Measurements from ENCODE around the gene SMARCB1.
"Not testable (repeated sequence)": the region's sequence is repeated elsewhere in the genome, so short reads cannot be mapped to it uniquely, and the experiment has no call there.

SMARCB1 gene

DNA sequence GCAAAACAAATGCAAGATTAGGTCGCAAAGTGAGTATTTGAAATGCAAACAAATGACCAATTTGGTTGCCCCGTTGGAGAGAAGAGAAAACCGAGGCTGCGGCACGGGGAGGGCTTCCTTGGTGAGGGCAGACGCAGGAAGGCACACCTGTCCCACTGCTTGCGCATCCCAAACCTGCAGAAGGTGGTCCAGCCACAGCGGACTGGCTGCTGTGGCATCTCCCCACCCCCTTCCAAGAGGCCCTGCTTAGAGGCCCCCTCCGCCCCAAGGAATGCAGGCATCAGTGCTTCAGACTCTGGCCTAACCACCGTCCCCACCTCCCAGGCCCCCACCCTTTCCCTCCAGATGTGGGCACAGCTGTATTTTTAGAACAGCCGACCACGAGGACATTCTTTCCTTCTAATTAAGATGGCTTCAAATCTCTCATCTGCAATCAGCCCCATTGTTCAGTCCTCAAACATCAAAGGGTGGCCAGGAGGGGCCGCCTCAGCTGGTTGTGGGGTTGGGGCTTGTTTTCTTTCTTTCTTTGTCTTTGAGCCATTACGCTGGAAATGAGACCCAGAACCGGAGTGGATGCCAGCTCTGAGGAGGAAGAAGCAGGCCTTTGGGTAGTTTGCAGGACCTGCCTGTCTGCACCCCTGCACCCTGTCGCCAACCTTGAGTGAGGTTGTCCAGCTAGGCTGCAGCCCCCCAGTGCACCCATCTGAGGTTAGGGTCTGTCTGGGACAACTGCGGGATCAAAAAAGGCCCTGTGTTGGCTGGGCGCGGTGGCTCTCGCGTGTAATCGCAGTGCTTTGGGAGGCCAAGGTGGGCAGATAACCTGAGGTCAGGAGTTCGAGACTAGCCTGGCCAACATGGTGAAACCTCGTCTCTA is 61.5 kb downstream of the SMARCB1 start:
- DNase-seq: no peak

DNA sequence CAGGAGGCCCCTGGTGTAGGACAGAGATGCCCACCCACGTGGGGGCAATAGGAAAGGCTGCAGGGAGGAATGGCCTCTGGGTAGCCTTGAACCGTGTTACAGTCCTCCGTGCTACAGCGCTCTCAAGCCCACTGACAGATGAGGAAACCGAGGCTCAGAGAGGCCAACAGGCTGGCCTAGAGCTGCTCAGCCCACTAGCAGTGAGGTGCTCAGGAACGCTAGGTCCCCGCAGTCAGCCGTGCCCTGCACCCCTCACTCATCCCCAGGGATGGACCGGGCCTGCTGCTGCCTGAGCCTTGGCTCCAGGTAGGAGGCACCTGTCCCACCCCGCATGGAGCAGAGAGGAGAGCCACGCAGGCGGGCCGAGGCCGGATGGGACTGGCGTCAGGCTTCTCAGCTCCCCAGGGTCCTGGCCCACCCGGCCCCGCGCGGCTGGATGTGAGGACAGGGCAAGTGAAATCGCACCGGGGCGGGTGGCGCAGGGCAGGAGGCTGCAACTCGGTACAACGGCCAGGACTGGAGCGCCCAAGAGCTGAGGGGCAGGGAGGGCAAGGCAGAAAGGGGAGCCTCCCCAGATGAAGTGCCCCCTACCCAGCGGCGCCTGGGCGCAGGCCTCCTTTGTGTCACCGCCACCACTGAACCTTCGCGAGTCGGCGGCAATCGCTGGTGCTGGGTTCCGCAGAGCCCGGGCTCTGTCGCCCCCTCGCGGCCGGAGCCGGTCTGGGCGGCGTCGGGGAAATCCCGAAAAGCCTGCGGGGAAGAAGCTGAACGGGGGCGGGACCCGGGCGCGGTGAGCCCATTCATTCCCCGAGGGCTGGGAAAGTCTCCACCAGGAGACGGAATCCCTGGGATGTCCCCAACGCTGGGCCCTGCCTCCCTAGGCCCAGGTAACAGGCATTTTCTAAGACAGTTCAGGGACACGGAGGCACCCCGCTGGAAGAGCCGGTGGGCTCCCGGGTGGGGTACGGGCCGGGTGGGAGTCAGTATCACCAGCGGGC is 62.5 kb downstream of the SMARCB1 start:
- DNase-seq: peak; percentile 67 to 89

DNA sequence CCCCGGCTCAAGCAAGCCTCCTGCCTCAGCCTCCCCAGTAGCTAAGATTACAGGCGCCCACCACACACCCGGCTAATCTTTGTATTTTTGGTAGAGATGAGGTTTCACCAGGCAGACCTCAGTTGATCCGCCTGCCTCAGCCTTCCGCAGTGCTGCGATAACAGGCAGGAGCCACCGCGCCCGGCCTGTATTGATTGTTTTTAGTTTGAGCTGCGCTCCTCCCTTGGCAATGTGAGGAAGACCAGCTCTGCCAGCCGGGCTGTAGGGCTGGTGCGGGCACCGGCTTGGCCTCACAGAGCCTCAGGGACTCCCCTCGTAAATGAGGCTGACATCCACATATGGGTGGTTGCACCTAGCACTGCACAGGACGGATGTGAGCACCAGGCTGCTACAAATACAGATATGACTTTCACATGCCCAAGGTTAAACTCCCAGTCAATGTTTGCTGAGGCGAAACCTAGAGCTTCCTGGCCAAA is 63.4 kb downstream of the SMARCB1 start:
- DNase-seq: no peak

DNA sequence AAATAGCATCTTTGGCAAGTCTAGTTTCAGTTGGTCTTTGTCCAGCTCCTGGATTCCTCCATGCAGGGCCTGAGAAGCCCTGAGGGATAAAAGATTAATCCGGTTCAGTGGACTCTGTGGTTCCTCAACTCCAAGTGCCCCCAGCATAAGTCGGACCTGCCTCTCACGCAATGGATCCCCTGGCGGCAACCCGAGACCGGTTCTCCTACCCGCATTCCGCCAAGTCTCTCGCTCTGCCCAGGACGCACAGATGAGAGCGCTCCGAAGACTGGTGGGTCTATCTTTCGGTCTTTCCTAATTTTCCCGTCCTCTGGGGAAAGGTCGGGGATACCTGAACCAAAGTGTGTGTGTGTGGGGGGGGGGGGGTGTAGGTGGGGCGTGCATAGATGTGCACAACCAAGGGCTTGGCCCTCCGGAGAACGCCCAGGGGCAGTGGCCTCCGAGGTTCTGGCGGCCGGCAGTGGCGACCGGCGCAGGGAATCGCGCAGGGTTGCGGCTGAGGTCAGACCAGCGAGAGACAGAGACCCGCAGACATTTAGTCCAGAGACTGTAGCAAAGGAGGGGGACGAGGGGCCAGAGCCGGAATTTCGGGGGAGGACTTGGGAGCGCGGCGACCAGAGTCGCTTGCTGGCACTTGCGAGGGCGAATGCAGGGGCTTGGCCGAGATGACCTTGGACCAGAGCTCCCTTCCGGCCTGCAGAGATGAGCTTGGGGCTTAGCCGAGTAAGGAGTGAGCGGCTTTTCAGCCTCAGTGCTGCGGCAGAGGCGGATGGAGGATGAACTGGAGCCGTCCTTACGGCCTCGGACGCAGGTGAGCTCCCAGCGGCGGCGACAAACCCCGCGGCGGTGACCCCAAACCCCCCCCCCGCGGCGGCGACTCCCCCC is 70.2 kb downstream of the SMARCB1 start:
- no peak for DNase-seq

DNA sequence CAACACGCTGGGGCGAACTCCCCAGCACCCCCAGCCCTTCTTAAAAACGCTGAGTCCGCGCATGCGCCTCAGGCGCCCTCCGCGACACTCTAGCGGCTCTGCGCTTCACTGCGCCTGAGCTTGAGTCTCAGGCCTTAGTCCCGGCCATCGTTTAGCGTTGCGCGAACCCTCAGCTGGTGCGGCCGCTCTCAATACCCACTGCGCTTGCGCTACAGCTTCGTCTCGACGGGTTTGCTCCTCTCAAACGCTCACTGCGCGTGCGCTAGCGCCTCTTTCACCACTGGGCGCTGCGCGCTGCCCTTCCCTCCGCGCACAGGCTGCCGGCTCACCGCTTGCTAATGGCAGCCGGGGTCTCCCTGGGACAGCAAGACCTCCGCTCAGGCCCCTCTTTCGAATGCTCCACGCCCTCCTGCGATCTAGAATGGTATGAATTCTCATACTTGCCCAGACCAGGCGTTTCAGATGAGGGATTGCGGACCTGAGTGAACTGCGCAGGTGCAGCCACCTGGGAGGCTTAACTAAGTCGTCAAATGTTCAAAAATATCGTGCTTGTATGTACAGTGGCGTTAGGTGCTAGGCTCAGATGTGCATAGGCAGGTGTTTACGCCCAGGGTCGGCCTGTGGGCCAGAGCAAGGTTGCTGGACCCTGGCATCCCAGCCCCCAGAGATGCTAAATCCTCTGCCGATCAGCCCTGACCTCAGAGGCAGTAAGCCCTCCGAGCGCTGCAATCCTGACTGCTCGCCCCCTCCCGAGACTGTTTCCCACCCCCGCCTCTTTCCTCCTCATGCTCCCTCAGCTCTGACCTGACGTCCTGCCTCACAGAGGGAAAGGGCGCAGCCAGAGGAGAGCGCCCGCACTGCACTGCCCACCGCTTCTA is 71.1 kb downstream of the SMARCB1 start, which contains the start of gene SLC2A11:
SLC2A11 (plus strand) TSS at position 270 of the 878 bp plus-strand sequence; CDS start at position 395, 125 bp downstream.
- peak; percentile 97 to 99 for DNase-seq

DNA sequence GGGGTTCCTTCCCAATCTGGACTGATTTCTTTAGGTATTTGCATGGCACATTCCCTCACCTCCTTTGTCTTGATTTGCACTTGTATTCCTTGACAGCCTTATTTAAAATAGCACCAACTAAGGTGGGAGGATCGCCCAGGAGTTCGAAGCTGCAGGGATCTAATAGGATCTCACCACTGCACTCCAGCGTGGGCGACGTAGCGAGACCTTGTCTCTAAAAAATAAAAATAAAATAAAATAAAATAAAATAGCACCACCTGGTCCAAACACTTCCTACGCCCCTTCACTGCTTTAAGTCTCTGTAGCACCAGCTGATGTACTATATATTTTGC is 71.7 kb downstream of the SMARCB1 start:
- no peak for DNase-seq

DNA sequence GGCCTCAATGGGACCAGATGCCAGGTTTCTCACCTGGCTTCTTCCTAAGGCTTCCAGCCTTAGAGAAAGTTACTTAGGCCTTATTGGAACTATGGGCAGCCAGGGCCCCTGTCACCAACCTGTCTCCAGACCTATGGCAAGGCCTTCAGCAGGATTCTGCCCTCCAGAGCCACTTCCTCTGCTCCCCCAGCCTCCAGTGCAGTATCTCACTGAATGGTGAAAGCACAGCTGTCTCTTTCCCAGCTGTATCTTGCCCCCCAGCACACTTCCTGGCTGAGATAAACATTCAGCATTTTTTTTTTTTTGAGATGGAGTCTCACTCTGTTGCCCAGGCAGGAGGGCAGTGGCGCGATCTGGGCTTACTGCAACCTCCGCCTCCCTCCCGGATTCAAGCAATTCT is 72.4 kb downstream of the SMARCB1 start:
- DNase-seq: no peak

DNA sequence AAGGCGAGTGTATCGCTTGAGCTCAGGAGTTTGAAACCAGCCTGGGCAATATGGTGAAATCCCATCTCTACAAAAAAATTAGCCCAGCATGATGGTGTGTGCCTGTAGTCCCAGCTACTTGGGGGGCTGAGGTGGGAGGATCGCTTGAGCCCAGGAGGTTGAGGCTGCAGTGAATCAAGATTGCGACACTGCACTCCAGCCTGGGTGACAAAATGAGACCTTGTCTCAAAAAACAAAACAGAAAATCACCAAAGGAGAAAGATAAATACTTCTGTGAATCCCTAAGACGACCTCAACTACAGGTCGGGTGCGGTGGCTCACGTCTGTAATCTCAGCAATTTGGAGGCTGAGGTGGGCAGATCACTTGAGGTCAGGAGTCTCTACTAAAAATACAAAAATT is 73.4 kb downstream of the SMARCB1 start:
- not testable (repeated sequence) for DNase-seq

DNA sequence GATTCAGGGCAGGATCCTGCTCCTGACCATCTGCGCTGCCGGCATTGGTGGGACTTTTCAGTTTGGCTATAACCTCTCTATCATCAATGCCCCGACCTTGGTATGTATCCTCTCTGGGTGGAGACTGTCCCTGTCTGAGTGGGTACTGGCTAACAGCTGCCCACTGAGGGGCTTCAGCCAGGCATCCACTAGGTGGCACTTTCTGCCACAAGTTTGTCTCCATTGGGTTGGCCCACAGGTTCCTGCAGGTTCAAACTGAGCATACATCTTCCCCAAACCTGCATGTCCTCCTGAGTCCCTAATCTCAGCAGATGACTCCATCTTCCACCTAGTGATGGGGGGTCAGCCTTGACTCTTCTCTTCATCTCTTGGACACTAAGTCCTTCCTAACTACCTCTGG is 75.3 kb downstream of the SMARCB1 start:
- peak; percentile 7 to 70 for DNase-seq

DNA sequence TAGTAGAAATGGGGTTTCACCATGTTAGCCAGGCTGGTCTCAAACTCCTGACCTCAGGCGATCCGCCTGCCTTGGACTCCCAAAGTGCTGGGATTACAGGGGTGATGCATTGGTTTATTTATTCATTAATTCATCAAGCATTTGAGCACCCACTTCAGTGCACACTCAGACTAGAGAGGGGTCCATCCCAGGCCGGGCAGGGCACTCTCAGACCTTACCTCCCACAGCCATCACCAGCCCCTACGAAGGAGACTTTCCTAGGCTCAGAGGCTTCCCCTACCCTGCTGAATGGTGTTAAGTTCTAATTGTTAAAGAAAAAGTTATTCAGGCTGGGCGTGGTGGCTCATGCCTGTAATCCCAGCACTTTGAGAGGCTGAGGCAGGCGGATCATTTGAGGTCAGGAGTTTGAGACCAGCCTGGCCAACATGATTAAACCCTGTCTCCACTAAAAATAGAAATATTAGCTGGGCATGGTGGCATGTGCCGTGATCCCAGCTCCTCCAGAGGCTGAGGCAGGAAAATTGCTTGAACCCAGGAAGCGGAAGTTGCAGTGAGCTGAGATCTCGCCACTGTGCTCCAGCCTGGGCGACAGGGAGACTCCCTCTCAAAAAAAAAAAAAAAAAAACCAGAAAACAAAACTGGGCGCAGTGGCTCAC is 77.9 kb downstream of the SMARCB1 start:
- not testable (repeated sequence) for DNase-seq

DNA sequence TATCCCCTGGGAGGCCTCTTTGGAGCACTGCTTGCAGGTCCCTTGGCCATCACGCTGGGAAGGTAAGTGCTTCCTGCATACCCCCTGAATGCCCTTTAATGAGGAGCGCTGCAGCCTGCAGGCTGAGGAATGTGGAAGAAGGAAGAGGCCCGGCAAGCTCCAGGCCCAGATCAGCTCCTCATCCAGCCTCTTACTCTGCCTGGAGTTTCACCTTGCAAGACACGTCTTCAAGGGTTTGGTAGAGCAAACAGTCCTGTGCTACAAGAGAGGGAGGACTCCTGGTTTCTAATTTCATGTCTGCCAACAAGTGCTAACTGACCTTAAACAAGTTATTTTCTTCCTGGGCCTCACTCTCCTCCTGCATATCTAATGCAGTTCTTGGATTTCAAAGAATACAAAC is 81.8 kb downstream of the SMARCB1 start:
- no peak for DNase-seq

DNA sequence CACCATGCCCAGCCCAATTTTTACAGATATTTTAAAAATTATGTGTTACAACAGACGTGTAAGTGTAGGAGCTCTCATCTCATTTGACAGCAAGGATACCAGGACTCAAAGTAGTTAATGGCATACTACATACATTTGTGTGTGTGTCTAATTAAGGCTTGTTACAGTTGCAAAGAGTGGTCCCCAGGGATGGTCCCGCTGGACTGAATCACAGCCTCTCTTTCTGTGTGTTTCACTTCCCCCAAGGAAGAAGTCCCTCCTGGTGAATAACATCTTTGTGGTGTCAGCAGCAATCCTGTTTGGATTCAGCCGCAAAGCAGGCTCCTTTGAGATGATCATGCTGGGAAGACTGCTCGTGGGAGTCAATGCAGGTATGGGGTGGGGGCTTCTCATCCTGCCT is 88.1 kb downstream of the SMARCB1 start:
- DNase-seq: no peak

DNA sequence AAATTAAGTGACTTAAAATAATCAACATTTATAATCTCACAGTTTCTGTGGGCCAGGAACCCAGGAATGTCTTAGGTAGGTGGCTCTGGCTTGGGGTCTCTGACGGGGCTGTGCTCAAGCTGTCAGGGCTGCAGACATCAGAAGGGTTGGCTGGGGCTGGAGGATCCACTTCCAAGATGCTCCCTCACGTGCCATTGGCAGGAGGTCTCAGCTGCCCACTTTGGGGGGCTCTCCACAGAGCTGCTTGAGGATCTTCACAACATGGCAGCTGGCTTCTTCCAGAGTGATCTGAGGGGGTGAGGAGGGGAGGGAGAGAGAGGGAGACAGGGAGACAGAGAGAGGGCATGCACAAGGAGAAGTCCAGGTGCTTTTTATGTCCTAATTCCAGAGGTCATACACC is 89.0 kb downstream of the SMARCB1 start:
- DNase-seq: no peak

DNA sequence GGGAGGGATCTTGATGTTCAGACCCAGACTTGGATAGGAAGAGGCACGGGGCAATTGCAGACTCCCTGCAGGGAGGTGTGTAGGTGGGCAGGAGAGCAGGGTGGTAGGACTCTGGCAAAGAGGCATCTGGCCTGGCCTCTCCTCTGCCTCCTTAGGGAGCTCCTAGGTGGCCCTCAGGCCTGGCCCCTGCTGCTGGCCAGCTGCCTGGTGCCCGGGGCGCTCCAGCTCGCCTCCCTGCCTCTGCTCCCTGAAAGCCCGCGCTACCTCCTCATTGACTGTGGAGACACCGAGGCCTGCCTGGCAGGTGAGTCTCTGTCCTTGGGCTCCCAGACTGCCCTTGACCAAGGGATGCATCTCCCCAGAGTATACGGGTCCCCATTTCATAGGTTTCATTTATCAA is 90.8 kb downstream of the SMARCB1 start:
- no peak for DNase-seq

DNA sequence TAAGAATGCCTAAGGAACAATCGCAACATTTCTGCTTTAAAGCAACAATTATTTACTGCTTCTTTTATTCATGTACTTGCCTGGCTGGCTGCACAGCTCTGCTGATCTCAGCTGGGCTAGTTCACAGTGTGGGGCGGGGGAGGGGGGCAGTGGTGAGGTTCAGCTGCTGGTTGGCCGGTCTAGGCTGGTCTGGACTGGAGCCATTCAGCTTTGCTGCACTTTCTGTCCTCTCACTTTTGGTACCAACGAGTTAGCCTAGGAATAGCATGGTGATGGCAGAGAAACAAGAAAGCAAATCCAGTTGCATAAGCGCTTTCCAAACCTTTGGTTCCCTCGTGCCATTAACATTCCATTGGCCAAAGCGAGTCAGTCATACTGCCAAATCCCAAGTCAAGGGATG is 91.5 kb downstream of the SMARCB1 start:
- no peak for DNase-seq

DNA sequence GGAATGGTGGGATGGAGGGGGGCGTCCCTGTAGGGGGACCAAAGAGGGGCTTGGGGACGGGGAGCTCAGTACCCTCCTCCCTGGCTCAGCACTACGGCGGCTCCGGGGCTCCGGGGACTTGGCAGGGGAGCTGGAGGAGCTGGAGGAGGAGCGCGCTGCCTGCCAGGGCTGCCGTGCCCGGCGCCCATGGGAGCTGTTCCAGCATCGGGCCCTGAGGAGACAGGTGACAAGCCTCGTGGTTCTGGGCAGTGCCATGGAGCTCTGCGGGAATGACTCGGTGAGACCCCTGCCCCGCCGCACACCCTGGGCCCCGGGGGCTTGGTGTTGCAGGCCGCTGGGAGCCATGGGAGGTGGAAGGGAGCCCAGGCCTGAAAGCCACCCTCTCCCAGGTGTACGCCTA is 95.6 kb downstream of the SMARCB1 start:
- DNase-seq: no peak

DNA sequence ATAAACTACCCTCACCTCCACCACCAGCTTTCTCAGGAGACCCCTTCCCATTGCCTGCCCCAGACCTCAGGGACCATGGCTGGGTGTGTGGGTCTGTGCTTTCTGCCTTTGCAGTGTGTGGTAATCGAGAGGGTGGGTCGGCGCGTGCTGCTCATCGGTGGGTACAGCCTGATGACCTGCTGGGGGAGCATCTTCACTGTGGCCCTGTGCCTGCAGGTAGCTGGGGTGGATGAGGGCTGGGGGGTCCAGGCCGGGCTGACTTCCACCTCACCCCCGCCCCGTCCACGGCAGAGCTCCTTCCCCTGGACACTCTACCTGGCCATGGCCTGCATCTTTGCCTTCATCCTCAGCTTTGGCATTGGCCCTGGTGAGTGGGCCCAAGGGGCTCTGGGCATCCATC is 96.9 kb downstream of the SMARCB1 start:
- no peak for DNase-seq

DNA sequence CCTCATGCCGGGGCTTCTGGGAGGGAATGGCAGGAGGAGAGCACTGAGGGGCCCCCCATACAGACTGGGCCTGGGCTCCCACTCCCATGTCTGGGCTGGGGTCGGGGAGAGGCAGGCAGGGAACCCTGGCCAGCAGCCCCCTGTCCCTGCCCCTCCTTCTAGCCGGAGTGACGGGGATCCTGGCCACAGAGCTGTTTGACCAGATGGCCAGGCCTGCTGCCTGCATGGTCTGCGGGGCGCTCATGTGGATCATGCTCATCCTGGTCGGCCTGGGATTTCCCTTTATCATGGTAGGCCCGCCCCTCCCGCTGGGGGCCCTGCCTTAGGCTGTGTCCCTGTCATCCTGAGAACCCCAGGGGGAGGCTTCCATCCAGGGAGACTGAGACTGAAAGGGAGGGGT is 97.4 kb downstream of the SMARCB1 start:
- no peak for DNase-seq

All from NCI-H446 (cell line).